AG04449 (cell line): ENCODE results near the gene PTGER3.
"Not testable (repeated sequence)": the region's sequence is repeated elsewhere in the genome, so short reads cannot be mapped to it uniquely, and the experiment has no call there.

Experiments used
- CTCF ChIA-PET: fragments of 350-600 bp; formaldehyde crosslinking; extraction: SDS; loops from one replicate; lab custom pipeline; 2021; ENCODE audit warnings: antibody characterized with exemption; lab: Yijun Ruan, JAX
- POLR2A ChIA-PET: fragments of 400-600, 350-600 bp; formaldehyde crosslinking; extraction: SDS; loops from one replicate; lab custom pipeline; 2020; ENCODE audit warnings: antibody characterized with exemption, inconsistent platforms; lab: Yijun Ruan, JAX
- DNase-seq: peaks from one replicate; pipeline ENCODE4 v3.0.0-alpha.2; 2010; ENCODE audit warnings: low read depth, low spot score
- H3K4me3 ChIP-seq: 2 replicates; pipeline ENCODE4 v1.5.1; 2011; ENCODE audit warnings: low read depth, mild to moderate bottlenecking, control low read depth, low read length
- TF ChIP-seq, protein P1 (sequence below): IDR thresholded peaks from one replicate; pipeline ENCODE4 v1.5.1; 2011; ENCODE audit warnings: mild to moderate bottlenecking, moderate library complexity, low read length, control low read depth, inconsistent platforms; ENCODE audit not compliant: insufficient read depth; ENCODE audit errors: missing control alignments

PTGER3 gene

DNA sequence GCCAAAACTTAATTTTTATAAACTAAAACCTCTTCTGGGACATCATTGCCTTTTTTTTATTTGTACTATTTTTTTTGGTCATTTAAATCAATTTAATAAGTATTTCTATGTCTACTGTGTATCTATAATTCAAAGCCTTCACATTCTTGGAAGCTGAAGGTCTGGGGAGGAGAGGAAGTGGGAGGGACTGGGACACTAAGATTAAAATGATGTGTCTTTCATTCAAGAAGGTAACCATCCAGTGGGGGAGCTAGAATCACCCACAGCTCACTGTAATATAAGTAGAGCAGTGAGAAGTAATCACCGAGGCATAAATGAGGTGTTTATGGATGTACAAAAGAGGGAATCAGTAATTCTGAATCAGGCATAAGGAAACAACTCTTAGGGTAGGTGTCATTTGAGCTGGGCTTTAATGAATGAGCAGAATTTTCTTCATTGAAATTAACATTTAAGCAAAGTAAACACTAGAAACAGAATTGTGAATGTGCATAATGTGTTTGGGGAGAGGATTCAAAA, 52.8 kb downstream of the PTGER3 start:
- H3K4me3 ChIP-seq, result no peak overlapping the region
- ChIA-PET CTCF (no interaction called here), POLR2A (no interaction called here)
- no peak for DNase-seq
- TF ChIP-seq, protein P1, sequence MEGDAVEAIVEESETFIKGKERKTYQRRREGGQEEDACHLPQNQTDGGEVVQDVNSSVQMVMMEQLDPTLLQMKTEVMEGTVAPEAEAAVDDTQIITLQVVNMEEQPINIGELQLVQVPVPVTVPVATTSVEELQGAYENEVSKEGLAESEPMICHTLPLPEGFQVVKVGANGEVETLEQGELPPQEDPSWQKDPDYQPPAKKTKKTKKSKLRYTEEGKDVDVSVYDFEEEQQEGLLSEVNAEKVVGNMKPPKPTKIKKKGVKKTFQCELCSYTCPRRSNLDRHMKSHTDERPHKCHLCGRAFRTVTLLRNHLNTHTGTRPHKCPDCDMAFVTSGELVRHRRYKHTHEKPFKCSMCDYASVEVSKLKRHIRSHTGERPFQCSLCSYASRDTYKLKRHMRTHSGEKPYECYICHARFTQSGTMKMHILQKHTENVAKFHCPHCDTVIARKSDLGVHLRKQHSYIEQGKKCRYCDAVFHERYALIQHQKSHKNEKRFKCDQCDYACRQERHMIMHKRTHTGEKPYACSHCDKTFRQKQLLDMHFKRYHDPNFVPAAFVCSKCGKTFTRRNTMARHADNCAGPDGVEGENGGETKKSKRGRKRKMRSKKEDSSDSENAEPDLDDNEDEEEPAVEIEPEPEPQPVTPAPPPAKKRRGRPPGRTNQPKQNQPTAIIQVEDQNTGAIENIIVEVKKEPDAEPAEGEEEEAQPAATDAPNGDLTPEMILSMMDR, result no peak

DNA sequence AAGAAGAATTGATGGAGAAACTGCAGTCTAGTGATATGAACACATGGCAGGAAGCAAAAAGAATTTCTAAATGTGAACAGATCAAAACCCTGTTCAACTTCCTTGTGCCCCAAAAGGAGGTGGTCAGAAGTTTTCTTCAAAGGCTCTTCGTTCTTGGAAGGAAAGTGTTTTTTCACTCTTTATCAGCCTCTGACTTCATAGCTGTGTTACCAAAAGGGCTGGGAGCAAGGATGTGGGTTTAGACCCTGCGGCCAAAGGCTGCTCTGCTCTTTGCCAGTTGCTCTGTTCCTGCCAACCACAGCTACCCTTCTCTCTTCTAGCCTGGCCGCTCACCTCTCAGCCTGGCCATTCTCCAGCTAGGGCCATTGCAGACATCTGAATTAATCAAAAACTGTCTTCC, 53.8 kb downstream of the PTGER3 start:
- TF ChIP-seq, protein P1, result no peak
- H3K4me3 ChIP-seq, result no peak overlapping the region
- ChIA-PET POLR2A (no interaction called here), CTCF (no interaction called here)
- DNase-seq, result no peak

DNA sequence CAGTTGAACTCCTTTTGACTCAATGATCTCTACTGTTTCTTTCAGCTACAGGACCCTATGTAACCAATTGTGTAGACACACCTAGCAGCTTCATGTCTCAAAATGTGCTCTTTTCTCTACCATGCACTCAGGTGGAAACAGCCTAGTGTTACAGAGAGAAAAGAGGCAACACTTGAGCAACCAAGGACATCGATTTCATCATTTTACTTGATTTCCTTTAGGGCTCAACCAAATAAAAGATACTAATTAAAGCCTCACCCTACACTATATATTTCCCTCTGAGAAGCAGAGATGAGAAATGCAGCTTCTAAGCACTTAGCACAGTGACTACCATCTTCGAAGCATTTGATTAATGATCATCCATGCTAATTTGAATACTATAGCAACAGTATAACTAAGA, 55.1 kb downstream of the PTGER3 start:
- CTCF ChIA-PET, result no interaction called here
- no peak overlapping the region for H3K4me3 ChIP-seq
- POLR2A ChIA-PET, result no interaction called here

DNA sequence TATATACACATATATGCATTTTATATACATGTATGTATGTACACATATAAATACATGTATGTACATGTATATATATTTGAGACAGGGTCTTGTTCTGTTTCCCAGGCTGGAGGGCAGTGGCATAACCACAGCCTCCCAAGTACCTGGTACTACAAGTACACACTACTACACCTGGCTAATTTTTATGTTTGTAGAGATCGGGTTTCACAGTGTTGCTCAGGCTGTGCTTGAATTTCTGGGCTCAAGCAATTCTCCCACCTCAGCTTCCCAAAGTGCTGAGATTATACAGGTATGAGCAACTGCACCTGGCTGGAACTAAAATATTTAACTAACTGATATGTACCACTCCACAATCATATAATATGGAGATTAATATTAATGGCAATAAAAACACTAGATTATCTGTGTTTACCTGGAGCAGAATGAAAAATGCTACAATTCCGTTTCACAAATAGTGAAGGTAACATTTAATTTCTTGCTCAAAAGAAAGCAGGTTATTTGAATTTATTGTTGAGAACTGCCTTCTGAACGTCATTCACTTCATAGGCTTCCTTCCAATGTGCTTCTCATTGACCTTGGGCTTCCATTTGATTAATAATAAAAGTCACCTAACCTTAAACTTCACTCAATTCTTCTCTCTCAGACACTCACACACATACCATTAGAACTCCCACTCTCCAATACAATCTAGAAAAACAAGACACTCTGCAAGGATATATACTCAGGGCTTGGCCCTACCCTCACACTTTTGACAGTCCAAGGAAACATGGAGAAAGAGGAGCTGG, 57.0 kb downstream of the PTGER3 start:
- H3K4me3 ChIP-seq, result no peak overlapping the region
- TF ChIP-seq, protein P1, result no peak
- DNase-seq, result no peak
- POLR2A ChIA-PET, result no interaction called here
- CTCF ChIA-PET, result no interaction called here

More for the DNA sequence above, 55.1 kb downstream of the PTGER3 start:
- TF ChIP-seq, protein P1, result no peak
- DNase-seq, result no peak

DNA sequence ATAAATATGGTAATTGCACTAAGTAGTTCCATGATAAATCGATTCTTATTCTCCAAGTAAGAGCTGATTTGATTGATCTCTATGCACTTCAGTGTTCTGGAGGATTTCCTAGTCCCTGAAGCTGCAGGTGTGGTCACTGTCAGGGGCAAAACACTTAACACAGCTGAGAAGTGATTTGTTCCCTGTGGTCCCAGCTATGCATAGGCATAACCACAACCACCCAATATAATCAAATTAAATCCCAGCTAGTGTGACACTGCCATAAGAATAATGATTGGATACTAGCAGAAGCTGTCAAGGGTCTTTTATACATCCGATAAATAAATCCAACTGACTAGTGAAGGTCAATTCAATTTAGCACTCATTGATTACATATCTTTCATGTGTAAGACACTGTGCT, 60.1 kb downstream of the PTGER3 start:
- H3K4me3 ChIP-seq, result no peak overlapping the region
- TF ChIP-seq, protein P1, result no peak
- DNase-seq, result no peak
- ChIA-PET CTCF (no interaction called here), POLR2A (no interaction called here)

DNA sequence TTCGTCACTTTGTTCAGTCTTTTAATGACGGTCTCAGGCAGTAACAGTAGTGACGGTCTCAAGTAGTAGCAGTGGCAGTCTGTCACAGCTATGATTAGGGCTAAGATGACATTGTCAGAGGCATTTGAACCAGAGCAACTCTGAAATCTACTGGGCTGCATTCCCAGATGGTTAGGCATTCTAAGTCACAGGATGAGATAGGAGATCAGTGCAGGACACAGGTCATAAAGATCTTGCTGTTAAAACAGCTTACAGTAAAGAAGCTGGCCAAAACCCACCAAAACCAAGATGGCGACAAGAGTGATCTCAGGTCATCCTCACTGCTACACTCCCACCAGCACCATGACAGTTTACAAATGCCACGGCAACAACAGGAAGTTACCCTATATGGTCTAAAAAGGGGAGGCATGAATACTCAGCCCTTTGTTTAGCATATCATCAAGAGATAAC, 61.8 kb downstream of the PTGER3 start:
- CTCF ChIA-PET, DNase-seq, H3K4me3 ChIP-seq, POLR2A ChIA-PET: not testable (repeated sequence)

DNA sequence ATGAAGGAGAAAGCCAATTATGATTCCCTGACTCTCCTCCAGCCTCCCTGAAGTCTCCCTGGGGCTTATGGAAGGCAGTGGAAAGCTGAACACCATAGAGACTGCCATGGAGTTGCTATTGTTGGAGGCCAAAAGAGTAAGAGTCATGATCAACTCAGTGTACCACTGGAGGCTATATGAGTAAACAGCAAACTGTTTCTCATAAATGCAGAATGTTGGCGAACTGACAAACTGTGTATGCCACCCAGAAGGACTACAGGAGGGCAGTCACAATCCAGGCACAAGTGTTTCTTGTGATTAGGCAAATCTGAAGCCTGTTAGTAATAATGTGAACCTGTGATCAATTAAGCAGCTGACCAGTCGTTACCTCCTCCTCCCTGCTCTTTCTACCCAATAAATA, 62.3 kb downstream of the PTGER3 start:
- CTCF ChIA-PET, H3K4me3 ChIP-seq, DNase-seq, POLR2A ChIA-PET: not testable (repeated sequence)
